HL-60/S4 treated with phorbol 12-myristate 13-acetate at 8.2 ng/mL for 4 days and 3 days (cell line): ENCODE measurements around the gene HTR4.

Experiments
- in situ Hi-C: fragments of 300-500 bp; cut with MboI; formaldehyde crosslinking; loops from 2 replicates; pipeline ENCODE4 v1.15.0; 2022; ENCODE audit warnings: low sequenced_read_pairs

The HTR4 gene

DNA sequence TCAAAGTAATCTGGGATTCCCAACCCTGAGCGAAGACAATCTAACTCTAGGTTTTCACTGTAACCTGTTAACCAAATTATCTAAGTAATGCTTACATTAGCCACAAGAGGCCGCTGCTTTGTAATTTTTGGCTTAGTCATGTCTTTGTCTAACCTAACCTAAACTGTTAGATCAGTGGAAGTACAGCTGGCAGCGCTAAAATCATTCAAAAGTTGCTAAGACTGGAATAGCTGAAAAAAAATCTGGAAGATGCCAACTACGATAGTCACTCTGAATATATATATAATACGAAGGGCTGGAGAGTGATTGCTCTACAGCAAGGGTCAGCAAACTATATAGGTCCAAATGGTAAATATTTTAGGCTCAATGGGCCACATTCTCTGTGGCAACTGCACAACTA, 210.3 kb downstream of the HTR4 start:
- in situ Hi-C loops, result no loop called here

DNA sequence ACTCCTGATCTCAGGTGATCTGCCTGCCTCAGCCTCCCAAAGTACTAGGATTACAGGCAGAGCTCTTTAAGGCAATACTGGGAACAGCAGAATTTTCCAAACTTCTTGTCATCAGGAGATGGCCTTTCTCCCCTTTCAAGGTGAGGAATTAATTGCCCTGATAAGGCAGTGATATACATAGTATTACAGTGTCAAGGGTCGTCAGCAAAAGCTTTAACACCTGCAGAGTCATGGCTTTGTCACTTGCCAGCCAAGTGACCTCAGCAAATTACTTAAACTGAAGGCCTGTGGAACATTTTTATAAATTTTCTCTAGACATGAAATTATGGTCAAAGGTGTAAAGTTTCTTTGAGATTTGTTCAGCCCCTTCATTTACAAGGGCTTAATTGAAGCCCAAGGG, 211.1 kb downstream of the HTR4 start:
- in situ Hi-C loops, result no loop called here

DNA sequence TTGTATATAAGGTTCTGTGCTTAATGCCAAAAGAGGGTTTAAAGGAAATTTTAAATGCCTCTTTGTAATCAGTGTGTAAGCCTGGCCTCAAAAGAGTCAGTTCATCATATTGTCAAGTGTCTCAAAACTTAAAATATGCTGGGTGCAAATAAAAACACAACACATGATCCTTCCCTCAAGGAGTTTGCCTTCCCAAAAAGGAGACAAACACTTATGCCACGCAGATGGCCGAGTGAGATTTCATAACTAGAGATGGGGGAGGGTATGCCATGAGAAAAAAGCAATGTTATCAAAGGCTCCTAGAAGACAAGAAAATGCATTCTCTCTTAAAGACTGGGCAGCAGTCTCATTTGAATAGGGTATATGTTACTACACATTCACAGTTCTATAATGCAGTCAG, 215.4 kb downstream of the HTR4 start:
- in situ Hi-C loops, result no loop called here

DNA sequence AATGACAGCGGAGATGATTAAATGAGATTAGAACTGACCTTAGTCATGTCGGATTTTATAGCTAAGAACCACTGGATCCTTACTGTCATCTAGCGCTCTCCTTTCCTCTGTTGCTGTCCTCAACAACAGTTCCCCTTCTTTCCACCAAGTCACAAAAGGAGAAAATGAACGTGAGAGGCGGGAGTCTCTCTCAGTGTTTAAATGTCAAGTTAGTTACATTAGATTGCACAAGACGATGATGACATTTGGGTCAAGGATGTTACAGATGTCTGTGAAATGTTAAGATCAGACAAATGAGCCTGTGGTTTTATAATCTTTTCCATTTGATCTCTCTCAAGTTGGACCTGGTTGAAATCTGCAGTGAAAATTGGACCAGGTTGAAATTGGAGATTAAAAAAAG, 217.1 kb downstream of the HTR4 start:
- in situ Hi-C loops, result no loop called here

DNA sequence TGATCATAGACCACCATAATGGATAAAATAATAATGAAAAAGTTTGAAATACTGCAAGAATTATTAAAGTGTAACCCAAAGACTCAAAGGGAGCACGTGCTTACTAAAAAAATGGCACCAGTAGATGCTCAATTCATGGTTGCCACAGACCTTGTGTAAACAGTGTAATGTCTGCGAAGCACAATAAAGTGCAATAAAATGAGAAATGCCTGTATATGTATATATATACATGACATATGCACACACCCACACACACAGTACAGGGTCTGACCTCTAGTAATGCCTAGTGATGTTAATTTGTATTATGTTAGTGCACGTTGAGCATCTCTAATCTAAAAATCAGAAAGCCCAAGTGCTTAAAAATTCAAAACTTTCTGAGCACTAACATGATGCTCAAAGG, 218.3 kb downstream of the HTR4 start:
- in situ Hi-C loops, result no loop called here

DNA sequence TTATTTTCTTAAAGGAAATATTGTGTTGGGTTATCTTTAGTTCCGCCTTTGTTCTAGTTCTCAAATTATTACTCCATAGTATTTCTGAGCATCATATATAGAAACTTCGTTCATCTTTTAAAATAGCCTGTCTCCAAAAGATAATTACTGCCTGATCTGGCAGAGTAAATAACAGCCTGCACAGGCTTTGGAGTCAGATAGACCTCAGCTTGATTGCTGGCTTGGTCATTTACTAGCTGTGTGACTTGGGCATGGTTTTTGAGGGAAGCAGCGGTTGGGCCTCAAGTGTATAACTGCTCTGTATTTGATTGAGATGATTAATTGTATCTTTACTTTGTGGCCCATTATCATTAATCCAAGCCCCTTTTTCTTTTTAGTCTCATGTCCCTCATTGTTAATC, 220.5 kb downstream of the HTR4 start:
- in situ Hi-C loops, result no loop called here
